Measurements from ENCODE around the gene SYNE2.

Gene SYNE2

DNA sequence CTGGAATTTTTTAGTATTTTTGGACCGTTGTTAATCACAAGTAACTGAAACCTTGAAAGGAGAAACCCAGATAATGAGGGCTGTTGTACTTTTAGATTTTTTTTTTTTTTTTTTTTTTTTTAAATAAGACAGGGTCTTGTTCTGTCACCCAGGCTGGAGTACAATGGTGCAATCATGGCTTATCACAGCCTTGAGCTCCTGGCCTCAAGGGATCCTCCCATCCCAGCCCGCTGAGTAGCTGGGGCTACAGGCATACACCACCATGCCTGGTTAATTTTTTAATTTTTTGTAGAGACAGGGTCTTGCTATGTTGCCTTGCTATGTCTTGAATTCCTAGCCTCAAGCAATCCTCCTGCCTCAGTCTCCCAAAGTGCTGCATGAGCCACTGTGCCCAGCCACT is 211.6 kb downstream of the SYNE2 start:
- no peak overlapping the region for H3K4me3 ChIP-seq (ENCODE audit: low read depth, low read length)
- DNase-seq (ENCODE audit: low read depth) = no peak
- TF ChIP-seq, protein P1, sequence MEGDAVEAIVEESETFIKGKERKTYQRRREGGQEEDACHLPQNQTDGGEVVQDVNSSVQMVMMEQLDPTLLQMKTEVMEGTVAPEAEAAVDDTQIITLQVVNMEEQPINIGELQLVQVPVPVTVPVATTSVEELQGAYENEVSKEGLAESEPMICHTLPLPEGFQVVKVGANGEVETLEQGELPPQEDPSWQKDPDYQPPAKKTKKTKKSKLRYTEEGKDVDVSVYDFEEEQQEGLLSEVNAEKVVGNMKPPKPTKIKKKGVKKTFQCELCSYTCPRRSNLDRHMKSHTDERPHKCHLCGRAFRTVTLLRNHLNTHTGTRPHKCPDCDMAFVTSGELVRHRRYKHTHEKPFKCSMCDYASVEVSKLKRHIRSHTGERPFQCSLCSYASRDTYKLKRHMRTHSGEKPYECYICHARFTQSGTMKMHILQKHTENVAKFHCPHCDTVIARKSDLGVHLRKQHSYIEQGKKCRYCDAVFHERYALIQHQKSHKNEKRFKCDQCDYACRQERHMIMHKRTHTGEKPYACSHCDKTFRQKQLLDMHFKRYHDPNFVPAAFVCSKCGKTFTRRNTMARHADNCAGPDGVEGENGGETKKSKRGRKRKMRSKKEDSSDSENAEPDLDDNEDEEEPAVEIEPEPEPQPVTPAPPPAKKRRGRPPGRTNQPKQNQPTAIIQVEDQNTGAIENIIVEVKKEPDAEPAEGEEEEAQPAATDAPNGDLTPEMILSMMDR (IDR thresholded peaks at IDR 0.05; ENCODE audit: low read depth, low read length, missing control alignments) = no peak

- TF ChIP-seq, protein P1 (IDR thresholded peaks at IDR 0.05; ENCODE audit: low read depth, low read length, missing control alignments) = no peak
- DNase-seq (ENCODE audit: low read depth) = no peak
- H3K4me3 ChIP-seq (ENCODE audit: low read depth, low read length) = no peak overlapping the region
Measured at GRCh38 chr14:64069634-64070359, 217.0 kb downstream of the SYNE2 start.

- no peak for DNase-seq (ENCODE audit: low read depth)
- TF ChIP-seq, protein P1 (IDR thresholded peaks at IDR 0.05; ENCODE audit: low read depth, low read length, missing control alignments) = no peak
- no peak overlapping the region for H3K4me3 ChIP-seq (ENCODE audit: low read depth, low read length)
Measured at GRCh38 chr14:64074961-64075612, 222.3 kb downstream of the SYNE2 start.

GRCh38 chr14:64075613-64076005 is 222.8 kb downstream of the SYNE2 start:
- DNase-seq (ENCODE audit: low read depth) = no peak
- TF ChIP-seq, protein P1 (IDR thresholded peaks at IDR 0.05; ENCODE audit: low read depth, low read length, missing control alignments) = no peak
- no peak overlapping the region for H3K4me3 ChIP-seq (ENCODE audit: low read depth, low read length)

- DNase-seq (ENCODE audit: low read depth) = no peak
- TF ChIP-seq, protein P1 (IDR thresholded peaks at IDR 0.05; ENCODE audit: low read depth, low read length, missing control alignments) = no peak
- H3K4me3 ChIP-seq (ENCODE audit: low read depth, low read length) = no peak overlapping the region
Measured at GRCh38 chr14:64080452-64080851, 227.6 kb downstream of the SYNE2 start.

DNA sequence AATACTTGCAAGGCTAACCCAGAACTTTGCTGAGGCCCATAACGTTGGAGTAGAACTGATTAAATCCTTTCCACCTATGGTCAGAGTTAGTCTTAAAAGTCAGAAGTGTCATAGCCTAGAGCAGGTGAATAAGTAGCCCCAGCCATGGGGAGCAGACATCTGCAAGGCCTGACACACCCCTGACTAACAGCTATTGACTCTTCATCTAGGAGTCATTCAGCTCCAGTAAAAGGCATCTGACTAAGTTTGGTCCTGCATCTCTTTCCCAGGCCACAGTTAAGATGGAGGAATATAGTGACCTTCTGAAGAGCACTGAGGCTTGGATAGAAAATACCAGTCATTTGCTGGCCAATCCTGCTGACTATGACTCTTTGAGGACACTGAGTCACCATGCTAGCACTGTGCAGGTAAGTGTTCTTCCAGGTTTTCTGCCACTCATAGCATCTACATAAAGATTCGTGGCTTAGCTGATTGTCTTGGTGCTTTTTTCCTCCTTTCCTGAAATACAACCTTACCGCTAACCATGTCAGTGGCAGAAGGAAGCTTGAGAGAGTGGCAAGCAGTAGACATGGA is 228.5 kb downstream of the SYNE2 start:
- DNase-seq (ENCODE audit: low read depth) = no peak
- TF ChIP-seq, protein P1 (IDR thresholded peaks at IDR 0.05; ENCODE audit: low read depth, low read length, missing control alignments) = no peak
- no peak overlapping the region for H3K4me3 ChIP-seq (ENCODE audit: low read depth, low read length)
